ENCODE data around the gene CTNNBIP1.

- TF ChIP-seq CTCF (IDR thresholded peaks at IDR 0.05) = no peak
- no peak for TF ChIP-seq POLR2A (IDR thresholded peaks at IDR 0.05)
- TF ChIP-seq POLR2AphosphoS5 (IDR thresholded peaks at IDR 0.05) = no peak
- no peak for TF ChIP-seq EP300 (IDR thresholded peaks at IDR 0.05)
Measured at GRCh38 chr1:9844106-9844505, 66.0 kb downstream of the CTNNBIP1 start.
